Panc1 (cell line): ENCODE data around the gene NOS2. TPM values are rescaled to one million over a fixed set of nuclear protein-coding genes. Genes with fewer than 3 reads are reported as not detected.
"Not testable (repeated sequence)": the region's sequence is repeated elsewhere in the genome, so short reads cannot be mapped to it uniquely, and the experiment has no call there.

Experiments used
- ATAC-seq: fragments of 200-7000 bp; cut with Tn5 transposase; 2 replicates; pipeline ENCODE4 v1.9.1; 2020; ENCODE audit warnings: mild to moderate bottlenecking, moderate library complexity
- BruUV-seq: library from RNA; stranded (reverse); fragments of 400-500 nt; replicated peaks from 2 replicates; lab custom pipeline; 2021; lab: Mats Ljungman, UMichigan
- CTCF ChIA-PET: fragments of 300-600 bp; sonication (Branson Sonifier 250); formaldehyde crosslinking; loops from one replicate; lab custom pipeline; 2022; ENCODE audit warnings: antibody characterized with exemption; lab: Charles Lee
- POLR2A ChIA-PET: fragments of 300-600 bp; sonication (Branson Sonifier 250); formaldehyde crosslinking; loops from one replicate; lab custom pipeline; 2022; ENCODE audit warnings: antibody characterized with exemption; lab: Charles Lee
- DNase-seq: peaks from one replicate; pipeline ENCODE4 v3.0.0-alpha.2; 2010; ENCODE audit warnings: low read depth, low spot score
- H3K27ac ChIP-seq: 2 replicates; pipeline ENCODE4 v1.5.1; 2011; ENCODE audit warnings: mild to moderate bottlenecking, low read length, inconsistent platforms
- H3K27me3 ChIP-seq: fragments of 200-500 bp; sonication (Bioruptor generic); 2 replicates; pipeline ENCODE4 v1.6.0; 2014; ENCODE audit warnings: low read length, inconsistent platforms; ENCODE audit not compliant: control insufficient read depth, insufficient read depth
- H3K36me3 ChIP-seq: fragments of 200-500 bp; sonication (Bioruptor generic); 2 replicates; pipeline ENCODE4 v1.5.1; 2014; ENCODE audit warnings: inconsistent platforms, mild to moderate bottlenecking, low read length, moderate library complexity; ENCODE audit not compliant: control insufficient read depth, insufficient read depth
- H3K4me1 ChIP-seq: 2 replicates; pipeline ENCODE4 v1.5.1; 2011; ENCODE audit warnings: inconsistent platforms, mild to moderate bottlenecking, low read length, moderate library complexity; ENCODE audit not compliant: control insufficient read depth, insufficient read depth
- H3K4me3 ChIP-seq, 2 experiments: 2 replicates each; pipeline ENCODE4 v1.5.1; 2011 to 2012; ENCODE audit warnings: low read depth in 2 of 2, low read length in 2 of 2, mild to moderate bottlenecking in 2 of 2, inconsistent platforms in 1 of 2, moderate library complexity in 1 of 2
- H3K9me3 ChIP-seq: fragments of 200-500 bp; sonication (Bioruptor generic); 2 replicates; pipeline ENCODE4 v1.5.1; 2014; ENCODE audit warnings: low read depth, mild to moderate bottlenecking, inconsistent platforms, low read length, moderate library complexity; ENCODE audit not compliant: control insufficient read depth, insufficient read depth
- POLR2AphosphoS5 ChIP-seq: IDR thresholded peaks from 2 replicates; pipeline ENCODE4 v1.6.1; 2012; ENCODE audit warnings: mild to moderate bottlenecking, low read depth, low read length, moderate library complexity
- SIN3A ChIP-seq: IDR thresholded peaks from 2 replicates; pipeline ENCODE4 v1.6.1; 2012; ENCODE audit warnings: low read depth, mild to moderate bottlenecking, low read length, moderate library complexity, borderline replicate concordance; ENCODE audit not compliant: insufficient read depth
- TCF7L2 ChIP-seq: IDR thresholded peaks from 2 replicates; pipeline ENCODE4 v1.6.1; 2011; ENCODE audit warnings: mild to moderate bottlenecking, low read depth, low read length, inconsistent platforms
- in situ Hi-C: cut with HindIII; loops from 2 replicates; pipeline ENCODE4 v1.10.0; 2016; ENCODE audit warnings: low sequenced_read_pairs, low pct_unique_long_range_greater_than_20kb
- intact Hi-C: fragments of 100-400 bp; cut with micrococcal nuclease; formaldehyde crosslinking; loops from one replicate; pipeline ENCODE4 v1.10.0; 2022; ENCODE audit not compliant: unreplicated experiment
- total RNA-seq: library from RNA; stranded (reverse); gene quantifications from one replicate; pipeline ENCODE4 v1.2.1, GENCODE V29; 2021; ENCODE audit not compliant: unreplicated experiment
- TF ChIP-seq, protein P1 (sequence below): fragments of 450-650 bp; IDR thresholded peaks from 2 replicates; pipeline ENCODE4 v1.5.1; 2017; ENCODE audit warnings: mild to moderate bottlenecking
- TF ChIP-seq, protein P2 (sequence below), 2 experiments: IDR thresholded peaks; 2 replicates each; pipeline ENCODE4 v1.6.1; 2011 to 2012; ENCODE audit warnings: low read depth in 2 of 2, control low read depth in 1 of 2, low read length in 1 of 2, mild to moderate bottlenecking in 1 of 2, moderate library complexity in 1 of 2; ENCODE audit not compliant: insufficient read depth in 1 of 2

The NOS2 gene
- total RNA-seq, 1 experiment from 2014 or later, result 0.08 TPM

DNA sequence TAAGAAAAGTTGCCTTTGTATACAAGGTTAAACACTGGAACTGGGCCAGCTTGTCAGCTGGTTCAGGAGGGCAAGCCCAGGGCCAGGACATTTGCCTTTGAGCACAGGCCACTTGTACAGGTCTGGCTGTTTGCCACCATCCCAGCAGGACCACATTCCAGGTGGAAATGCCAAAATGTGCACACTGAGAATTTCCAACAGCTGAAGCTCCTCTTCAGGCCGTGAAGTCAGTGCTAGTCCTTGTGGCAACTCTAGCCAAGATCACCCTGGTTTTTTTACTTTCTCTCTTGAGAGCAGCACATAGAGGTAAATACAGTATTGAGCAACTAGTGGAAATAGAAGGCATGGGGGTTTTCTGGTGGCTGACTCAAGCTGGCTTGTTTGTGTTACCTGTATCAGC, 29.6 kb upstream of the NOS2 start:
- H3K36me3 ChIP-seq, in situ Hi-C loops, POLR2A ChIA-PET, H3K27ac ChIP-seq, H3K4me1 ChIP-seq, DNase-seq, ATAC-seq, H3K4me3 ChIP-seq, BruUV-seq, CTCF ChIA-PET, intact Hi-C loops, H3K27me3 ChIP-seq, H3K9me3 ChIP-seq: not testable (repeated sequence)

DNA sequence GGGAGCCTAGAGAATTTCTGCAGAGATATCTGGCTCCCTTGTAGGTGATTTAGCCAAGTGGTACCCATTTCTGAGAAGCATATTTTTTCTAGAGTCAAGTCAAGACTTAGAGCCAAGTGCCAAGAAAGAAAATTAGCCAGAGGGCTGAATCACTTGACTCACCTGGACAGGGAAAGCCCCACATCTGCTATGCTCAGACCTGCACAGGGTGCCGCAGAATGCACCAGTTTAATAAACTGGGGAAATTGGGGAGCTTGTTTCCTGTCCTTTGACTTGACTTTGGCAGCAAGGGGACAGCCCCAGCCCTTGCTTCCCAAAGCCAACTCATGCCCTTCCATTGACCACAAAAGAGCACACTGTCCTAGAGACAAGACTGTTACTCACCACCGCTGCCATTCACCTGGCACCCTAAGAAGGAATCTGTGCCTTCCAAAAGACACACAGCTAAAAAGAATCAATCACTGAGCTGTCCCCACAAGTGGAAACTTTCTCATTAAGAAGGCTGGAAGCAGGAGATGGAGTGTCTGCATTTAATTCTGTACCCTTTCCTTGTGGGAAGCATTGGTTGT, 28.9 kb upstream of the NOS2 start:
- H3K4me1 ChIP-seq, BruUV-seq, DNase-seq, H3K4me3 ChIP-seq, CTCF ChIA-PET, H3K9me3 ChIP-seq, ATAC-seq, POLR2A ChIA-PET, in situ Hi-C loops, intact Hi-C loops, H3K27ac ChIP-seq, H3K36me3 ChIP-seq, H3K27me3 ChIP-seq: not testable (repeated sequence)

DNA sequence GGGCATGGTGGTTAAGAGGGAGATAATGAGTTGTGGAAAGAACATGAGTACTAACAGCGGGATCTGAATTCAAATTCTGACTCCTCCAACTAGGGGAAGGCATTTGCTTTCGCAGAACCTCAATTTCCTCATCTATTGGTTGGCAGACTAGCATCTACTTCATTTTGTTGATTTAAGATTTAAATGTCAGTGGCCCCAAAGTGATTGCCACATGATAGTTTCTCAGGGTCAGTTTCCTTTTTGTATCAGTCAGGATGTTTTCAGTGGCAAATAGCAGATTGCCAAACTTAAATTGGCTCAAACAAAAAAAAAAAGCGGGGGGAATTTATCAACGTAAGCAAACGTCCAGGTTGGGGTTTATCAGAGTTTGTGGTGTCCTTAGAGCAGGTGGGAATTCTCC, 25.1 kb upstream of the NOS2 start:
- Histone ChIP-seq H3K27ac (no peak overlapping the region), H3K27me3 (peaks cover 7% of the 10 kb centered on the region), H3K9me3 (no peaks in the 10 kb centered on the region), H3K36me3 (no peaks in the 10 kb centered on the region), H3K4me3 (no peak overlapping the region), H3K4me1 (no peaks in the 10 kb centered on the region)
- TF ChIP-seq, protein P1, sequence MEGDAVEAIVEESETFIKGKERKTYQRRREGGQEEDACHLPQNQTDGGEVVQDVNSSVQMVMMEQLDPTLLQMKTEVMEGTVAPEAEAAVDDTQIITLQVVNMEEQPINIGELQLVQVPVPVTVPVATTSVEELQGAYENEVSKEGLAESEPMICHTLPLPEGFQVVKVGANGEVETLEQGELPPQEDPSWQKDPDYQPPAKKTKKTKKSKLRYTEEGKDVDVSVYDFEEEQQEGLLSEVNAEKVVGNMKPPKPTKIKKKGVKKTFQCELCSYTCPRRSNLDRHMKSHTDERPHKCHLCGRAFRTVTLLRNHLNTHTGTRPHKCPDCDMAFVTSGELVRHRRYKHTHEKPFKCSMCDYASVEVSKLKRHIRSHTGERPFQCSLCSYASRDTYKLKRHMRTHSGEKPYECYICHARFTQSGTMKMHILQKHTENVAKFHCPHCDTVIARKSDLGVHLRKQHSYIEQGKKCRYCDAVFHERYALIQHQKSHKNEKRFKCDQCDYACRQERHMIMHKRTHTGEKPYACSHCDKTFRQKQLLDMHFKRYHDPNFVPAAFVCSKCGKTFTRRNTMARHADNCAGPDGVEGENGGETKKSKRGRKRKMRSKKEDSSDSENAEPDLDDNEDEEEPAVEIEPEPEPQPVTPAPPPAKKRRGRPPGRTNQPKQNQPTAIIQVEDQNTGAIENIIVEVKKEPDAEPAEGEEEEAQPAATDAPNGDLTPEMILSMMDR, result no peak
- BruUV-seq, result no TSS peak
- intact Hi-C loops (no loop called here), in situ Hi-C loops (no loop called here)
- ChIA-PET CTCF (no interaction called here), POLR2A (no interaction called here)
- DNase-seq (no peak), ATAC-seq (no peak)

- Histone ChIP-seq H3K27me3 (peaks cover 7% of the 10 kb centered on the region), H3K27ac (no peak overlapping the region), H3K4me3 (no peak overlapping the region), H3K36me3 (no peaks in the 10 kb centered on the region), H3K9me3 (no peaks in the 10 kb centered on the region), H3K4me1 (no peaks in the 10 kb centered on the region)
- ChIA-PET CTCF (no interaction called here), POLR2A (no interaction called here)
- TF ChIP-seq, protein P1, result no peak
- TF ChIP-seq TCF7L2, result no peak
- no peak for TF ChIP-seq SIN3A
- TF ChIP-seq, protein P2, sequence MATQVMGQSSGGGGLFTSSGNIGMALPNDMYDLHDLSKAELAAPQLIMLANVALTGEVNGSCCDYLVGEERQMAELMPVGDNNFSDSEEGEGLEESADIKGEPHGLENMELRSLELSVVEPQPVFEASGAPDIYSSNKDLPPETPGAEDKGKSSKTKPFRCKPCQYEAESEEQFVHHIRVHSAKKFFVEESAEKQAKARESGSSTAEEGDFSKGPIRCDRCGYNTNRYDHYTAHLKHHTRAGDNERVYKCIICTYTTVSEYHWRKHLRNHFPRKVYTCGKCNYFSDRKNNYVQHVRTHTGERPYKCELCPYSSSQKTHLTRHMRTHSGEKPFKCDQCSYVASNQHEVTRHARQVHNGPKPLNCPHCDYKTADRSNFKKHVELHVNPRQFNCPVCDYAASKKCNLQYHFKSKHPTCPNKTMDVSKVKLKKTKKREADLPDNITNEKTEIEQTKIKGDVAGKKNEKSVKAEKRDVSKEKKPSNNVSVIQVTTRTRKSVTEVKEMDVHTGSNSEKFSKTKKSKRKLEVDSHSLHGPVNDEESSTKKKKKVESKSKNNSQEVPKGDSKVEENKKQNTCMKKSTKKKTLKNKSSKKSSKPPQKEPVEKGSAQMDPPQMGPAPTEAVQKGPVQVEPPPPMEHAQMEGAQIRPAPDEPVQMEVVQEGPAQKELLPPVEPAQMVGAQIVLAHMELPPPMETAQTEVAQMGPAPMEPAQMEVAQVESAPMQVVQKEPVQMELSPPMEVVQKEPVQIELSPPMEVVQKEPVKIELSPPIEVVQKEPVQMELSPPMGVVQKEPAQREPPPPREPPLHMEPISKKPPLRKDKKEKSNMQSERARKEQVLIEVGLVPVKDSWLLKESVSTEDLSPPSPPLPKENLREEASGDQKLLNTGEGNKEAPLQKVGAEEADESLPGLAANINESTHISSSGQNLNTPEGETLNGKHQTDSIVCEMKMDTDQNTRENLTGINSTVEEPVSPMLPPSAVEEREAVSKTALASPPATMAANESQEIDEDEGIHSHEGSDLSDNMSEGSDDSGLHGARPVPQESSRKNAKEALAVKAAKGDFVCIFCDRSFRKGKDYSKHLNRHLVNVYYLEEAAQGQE (IDR thresholded peaks at IDR 0.05; ENCODE audit: insufficient read depth in 1 of 2, low read depth in 2 of 2, low read length in 1 of 2), result no peak
- TF ChIP-seq POLR2AphosphoS5, result no peak
- BruUV-seq, result no TSS peak
- in situ Hi-C loops (no loop called here), intact Hi-C loops (no loop called here)
- DNase-seq (no peak), ATAC-seq (no peak; the same call in 1 of the 2 replicates)
Measured at GRCh38 chr17:27824745-27825144, 24.4 kb upstream of the NOS2 start.
